HG02759 (cell line): ENCODE results near the gene KAZN.
"Not testable (repeated sequence)": the region's sequence is repeated elsewhere in the genome, so short reads cannot be mapped to it uniquely, and the experiment has no call there.

Experiments
- ATAC-seq: cut with Tn5 transposase; IDR thresholded peaks from one replicate; pipeline ENCODE4 v1.9.1; 2021; ENCODE audit warnings: mild to moderate bottlenecking, moderate library complexity; ENCODE audit not compliant: unreplicated experiment

KAZN gene

GRCh38 chr1:15039017-15039648 is 440.6 kb downstream of the KAZN start:
- ATAC-seq, result no peak

DNA sequence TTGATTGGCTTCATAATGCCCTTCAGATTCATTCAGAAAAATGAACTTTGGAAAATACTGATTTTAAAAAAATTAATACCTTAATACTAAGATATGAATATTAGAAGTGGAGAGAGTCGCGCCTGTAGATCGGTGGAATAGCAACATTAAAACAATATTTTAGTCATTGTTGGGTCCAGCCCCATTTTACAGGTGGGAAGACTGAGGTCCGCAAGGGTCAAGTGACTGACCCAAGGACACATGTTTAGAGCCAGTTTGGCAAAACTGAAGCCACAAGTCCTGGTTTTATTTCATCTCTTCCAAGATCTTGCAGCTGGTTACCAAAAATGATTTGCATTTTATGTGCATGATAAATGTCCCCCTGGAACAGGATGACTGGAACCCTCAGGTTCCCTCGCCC is 441.4 kb downstream of the KAZN start:
- ATAC-seq, result no peak

- ATAC-seq, result not testable (repeated sequence)
Observed at GRCh38 chr1:15040685-15041084, 442.2 kb downstream of the KAZN start.

- ATAC-seq, result no peak
Observed at GRCh38 chr1:15042866-15043265, 444.4 kb downstream of the KAZN start.

- ATAC-seq, result no peak
Observed at GRCh38 chr1:15043934-15044333, 445.4 kb downstream of the KAZN start.

DNA sequence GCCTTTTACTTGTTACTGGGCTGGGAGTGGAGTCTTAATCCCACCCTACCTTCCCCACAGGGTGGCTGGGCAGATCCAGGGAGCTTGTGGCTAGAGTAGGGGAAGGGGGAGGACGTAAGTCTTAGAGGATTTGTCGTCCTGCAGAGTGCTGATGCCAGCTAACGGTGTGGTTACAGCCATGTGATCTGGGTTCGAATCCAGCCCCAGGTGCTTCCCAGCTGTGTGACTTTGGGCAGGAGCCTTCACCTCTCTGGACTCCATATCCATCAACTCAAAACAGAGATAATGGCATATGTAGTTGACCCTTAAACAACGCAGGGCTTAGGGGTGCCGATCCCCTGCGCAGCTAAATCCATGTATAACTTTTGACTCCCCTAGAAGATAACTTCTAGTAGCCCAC is 446.6 kb downstream of the KAZN start:
- no peak for ATAC-seq

- no peak for ATAC-seq
Observed at GRCh38 chr1:15046487-15047165, 448.1 kb downstream of the KAZN start.

DNA sequence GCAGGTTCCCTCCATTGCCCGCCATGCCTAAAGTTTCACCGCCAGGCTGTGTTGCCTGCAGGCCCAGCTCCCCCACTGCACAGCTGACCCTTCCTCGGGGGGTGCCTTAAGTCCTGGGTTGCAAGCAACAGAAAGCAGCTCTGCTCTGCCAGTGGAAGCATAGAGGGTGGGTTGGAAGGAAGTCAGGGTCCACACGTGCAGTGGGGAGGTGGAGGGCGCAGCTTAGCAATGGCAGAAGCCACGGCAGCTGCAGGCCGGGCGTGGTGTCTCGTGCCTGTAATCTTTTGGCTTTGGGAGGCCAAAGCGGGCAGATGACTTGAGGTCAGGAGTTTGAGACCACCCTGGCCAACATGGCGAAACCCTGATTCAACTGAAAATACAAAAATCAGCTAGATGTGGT is 448.8 kb downstream of the KAZN start:
- ATAC-seq, result no peak

GRCh38 chr1:15048437-15048980 is 450.0 kb downstream of the KAZN start:
- no peak for ATAC-seq

- no peak for ATAC-seq
Observed at GRCh38 chr1:15049067-15049466, 450.6 kb downstream of the KAZN start.

GRCh38 chr1:15051882-15052528 is 453.5 kb downstream of the KAZN start:
- no peak for ATAC-seq

- no peak for ATAC-seq
Observed at GRCh38 chr1:15053153-15053552, 454.7 kb downstream of the KAZN start.

DNA sequence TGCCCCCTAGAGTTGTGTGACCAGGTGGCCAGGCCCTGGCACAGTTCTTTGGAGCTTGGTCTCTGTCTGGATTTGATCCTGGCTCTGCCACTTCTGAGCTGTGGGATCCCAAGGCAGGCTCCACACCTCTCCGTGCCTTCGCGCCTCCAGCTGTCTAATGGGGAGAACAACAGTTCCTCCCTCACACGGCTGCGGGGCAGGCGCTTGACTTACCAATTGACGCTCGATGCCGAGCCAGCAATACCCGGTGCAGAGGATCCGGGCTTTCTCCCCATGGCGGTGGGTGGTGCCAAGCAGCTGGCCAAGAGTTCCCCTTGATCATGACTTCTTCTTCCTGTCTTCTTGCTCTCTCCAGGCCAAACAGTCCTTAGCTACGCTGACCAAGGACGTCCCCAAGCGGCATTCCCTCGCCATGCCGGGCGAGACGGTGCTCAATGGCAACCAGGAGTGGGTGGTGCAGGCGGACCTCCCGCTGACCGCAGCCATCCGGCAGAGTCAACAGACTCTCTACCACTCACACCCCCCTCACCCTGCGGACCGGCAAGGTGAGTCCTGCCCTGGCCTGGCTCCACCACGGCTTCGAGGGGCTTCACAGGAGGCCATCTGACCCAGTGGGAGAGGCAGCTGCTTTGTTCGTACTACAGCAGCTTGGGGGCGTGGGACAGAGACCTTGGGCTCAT is 457.4 kb downstream of the KAZN start:
- ATAC-seq, result no peak

- no peak for ATAC-seq
Observed at GRCh38 chr1:15056515-15057285, 458.2 kb downstream of the KAZN start.

DNA sequence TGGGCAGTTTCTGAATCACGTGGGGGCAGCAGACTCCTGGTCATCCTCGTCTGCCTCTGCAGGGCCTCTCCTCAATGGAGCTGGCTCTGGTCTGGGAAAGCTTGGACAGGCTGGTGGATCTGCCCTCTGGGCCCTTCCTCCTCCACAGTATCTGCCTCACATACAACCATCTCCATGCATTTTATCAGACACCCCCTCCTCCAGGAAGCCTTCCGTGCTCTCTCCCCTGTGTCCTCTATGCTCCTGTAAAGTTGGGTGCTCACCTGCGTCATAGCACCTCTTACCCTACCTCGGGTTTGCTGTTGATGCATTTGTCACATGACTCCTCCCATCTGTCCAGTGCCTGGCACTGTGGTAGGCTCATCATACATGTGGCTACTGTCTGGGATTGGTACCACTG is 459.3 kb downstream of the KAZN start:
- ATAC-seq, result no peak

- no peak for ATAC-seq
Observed at GRCh38 chr1:15058261-15058660, 459.8 kb downstream of the KAZN start.

- ATAC-seq, result no peak
Observed at GRCh38 chr1:15060104-15060503, 461.6 kb downstream of the KAZN start.

GRCh38 chr1:15062479-15063099 is 464.1 kb downstream of the KAZN start:
- no peak for ATAC-seq

DNA sequence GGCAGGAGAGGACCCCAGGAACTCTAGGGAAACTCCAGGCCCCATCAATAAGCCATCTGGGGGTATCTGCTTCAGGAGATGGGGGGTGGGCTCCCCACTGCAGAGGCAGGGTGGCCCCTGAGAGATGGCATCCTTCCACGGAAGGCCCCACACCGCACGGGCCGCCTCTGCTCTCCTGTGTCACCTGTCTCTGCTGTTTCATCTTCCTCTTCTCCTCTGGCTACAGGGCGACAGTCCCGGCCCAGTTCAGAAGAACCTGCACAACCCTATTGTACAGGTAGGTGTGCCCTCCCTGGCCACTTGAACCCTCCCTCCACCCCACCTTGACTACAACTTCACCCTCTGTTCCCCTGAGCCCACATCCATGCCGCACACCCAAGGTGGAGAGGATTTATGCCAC is 464.9 kb downstream of the KAZN start:
- ATAC-seq, result no peak

DNA sequence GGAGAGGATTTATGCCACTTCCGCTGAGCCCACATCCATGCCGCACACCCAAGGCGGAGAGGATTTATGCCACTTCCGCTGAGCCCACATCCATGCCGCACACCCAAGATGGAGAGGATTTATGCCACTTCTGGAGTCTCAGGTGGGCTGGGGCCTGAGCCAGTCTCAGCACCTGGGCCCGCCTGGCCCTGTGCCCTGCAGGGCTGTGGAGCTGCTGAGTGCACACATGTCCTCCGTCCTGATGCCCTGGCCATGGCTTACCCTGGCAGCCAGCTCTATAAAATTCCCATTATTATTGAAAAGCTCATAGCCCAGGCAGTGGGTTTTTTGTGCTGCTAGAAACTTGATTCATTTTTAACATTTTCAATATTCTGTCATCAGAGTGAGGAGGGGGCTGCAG is 465.3 kb downstream of the KAZN start:
- ATAC-seq, result no peak
